GM10266 (cell line): ENCODE measurements around the gene TFDP3.

Experiments
- DNase-seq: peaks from one replicate; pipeline ENCODE4 v3.0.0; 2012; ENCODE audit errors: extremely low spot score
- CTCF ChIP-seq: IDR thresholded peaks from 2 replicates; pipeline ENCODE4 v1.5.1; 2012; ENCODE audit warnings: mild to moderate bottlenecking, low read depth; ENCODE audit not compliant: control insufficient read depth, insufficient read depth; ENCODE audit errors: missing control alignments

Gene TFDP3

GRCh38 chrX:133218329-133218728 lies at the start of gene TFDP3:
Gene TFDP3, minus strand, starts transcription at chrX:133218354. Its CDS starts 95 bp downstream, at chrX:133218259.
- DNase-seq, result no peak
- no peak for TF ChIP-seq CTCF

DNA sequence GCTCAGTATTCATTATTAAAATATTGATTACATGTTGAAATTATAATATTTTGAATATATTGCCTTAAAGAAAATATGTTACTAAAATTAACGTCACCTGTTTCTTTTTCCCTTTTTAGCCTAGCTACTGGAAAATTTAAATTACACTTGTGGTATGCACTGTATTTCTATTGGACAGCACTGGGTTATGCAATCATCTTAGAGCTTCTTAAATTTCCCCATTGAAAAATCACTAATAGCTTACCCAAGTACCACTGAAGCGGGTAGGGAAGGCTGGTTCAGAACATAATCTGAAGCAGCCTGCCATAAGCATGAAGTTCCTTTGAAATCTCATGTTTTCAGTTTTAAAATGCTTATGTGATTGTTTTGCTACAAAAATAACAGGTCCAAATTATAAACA lies 49.5 kb upstream of the TFDP3 start:
- no peak for TF ChIP-seq CTCF
- no peak for DNase-seq

DNA sequence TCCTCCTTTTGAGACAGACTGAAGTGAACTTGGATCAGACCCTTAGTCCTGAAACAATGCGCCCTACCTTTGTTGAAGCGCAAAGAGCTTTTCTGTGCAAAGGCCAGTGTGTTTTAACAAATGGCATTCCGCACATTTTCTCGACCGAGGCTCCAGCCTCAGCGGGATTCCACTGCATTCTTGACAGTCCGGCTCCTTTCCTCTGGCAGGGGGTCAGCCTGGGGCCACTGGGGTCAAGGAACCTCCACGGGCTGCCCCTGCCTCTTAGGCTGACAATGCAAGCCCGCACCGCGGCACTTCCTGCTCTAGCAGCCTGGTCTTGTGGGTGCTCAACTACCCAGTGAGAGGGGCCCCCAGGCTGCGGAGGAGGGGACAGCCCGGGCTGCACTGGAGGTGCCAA lies 47.2 kb upstream of the TFDP3 start:
- DNase-seq, result no peak
- TF ChIP-seq CTCF, result no peak

DNA sequence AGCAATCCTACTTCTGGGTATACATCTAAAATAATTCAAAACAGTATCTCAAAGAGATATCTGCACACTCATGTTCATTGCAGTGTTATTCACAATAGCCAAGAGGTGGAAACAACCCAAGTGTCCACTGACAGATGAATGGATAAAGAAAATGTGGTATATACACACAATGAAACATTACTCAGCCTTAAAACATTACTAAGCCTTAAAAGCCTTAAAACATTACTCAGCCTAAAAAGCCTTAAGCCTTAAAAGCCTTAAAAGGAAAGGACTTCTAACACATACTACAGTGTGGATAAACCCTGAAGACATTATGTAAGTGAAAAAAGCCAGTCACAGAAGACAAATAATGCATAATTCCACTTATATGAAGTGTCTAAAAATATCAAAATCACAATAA lies 40.3 kb upstream of the TFDP3 start:
- no peak for TF ChIP-seq CTCF
- DNase-seq, result no peak

DNA sequence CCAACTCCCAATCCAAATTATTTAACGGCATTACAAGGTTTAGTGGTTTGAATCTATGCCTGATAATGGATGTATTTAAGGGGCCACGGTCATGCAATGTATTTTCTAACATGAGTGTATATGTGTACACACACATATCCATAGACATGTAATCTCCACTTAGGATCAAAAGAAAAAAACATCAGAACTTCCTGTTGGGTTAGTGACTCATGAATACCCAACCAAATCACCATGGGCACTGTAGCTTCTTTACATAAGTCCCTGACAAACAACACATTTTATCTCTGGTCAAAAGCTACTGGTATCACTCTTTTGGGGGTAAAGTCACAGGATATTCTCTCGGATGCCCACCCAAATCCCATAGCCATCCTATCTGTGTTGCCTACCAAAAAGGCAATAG lies 36.5 kb upstream of the TFDP3 start:
- TF ChIP-seq CTCF, result no peak
- DNase-seq, result no peak

DNA sequence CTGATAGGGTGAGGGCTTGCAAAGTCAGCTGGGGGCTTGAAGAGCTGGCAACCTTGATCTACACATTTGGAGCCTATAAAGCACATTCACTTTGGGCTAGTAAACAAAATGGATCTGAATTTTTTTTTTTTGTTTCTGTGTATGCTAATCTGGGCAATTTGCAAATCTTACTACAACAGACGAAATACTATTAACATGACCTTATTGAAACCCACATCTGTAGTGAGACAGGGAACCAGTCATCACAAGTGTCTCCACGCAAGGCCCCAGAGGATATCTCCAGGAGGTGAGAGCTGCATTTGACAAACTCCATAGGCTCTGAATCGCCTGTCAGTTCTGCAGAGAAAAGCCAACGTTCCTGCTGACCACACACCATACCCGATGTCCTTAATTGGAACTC lies 33.0 kb upstream of the TFDP3 start:
- no peak for DNase-seq
- TF ChIP-seq CTCF, result no peak

DNA sequence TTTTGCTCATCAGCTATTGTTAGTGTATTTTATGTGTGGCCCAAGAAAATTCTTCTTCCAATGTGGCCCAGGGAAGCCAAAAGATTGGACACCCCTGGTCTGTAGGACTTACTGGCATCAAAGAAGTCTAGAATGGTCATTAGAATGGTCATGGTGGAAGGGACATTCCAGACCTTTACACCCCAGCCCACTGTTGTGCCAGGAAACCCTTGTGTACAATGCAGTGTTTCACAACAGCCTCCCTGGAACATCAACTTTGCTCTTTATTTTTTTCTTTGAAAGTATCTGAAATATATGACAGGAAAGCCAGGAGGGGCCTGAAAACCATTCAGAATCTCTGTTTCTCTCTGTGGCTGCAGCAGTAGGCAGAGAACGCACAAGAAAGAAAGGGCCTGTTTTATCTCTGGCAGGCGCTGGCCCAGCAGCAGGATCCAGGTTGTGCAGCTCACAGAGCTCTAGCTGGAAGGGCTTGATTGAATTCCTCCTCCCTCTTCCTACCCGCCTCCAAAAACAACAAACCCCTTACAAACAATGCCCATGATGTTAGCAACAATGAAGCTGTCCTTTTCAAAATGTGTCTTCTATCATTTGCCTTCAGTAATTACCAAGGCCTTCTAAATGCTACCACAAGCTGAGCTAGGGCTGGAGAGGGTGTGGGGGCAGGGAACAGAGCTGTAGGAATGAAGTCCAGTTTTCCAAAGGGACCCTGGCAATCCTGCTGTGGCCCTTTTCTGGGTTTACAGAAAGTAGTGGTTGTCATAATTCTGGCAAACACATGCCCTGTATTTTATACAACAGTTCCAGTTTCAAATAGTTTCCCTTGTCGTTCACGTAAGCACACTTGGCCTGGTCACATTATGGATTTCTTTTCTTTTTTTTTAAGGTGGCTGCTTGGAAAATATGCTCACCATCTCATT lies 32.3 kb upstream of the TFDP3 start:
- TF ChIP-seq CTCF, result no peak
- DNase-seq, result no peak
